ENCODE data around the gene CDC14B. TPM values are rescaled to one million over a fixed set of nuclear protein-coding genes. Genes with fewer than 3 reads are reported as not detected.

Gene CDC14B
- total RNA-seq, 1 donor from 2014 or later: 38.1 TPM

- Histone ChIP-seq H3K27me3 (no peaks in the 10 kb centered on the region), H2AFZ (replicated peaks) (no peak overlapping the region), H3F3A (ENCODE audit: low read depth) (no peaks in the 10 kb centered on the region), H3K9ac (no peak overlapping the region), H3K4me2 (no peak overlapping the region), H3K4me3 (no peak overlapping the region), H3K9me3 (ENCODE audit: low read depth) (no peaks in the 10 kb centered on the region), H3K79me2 (ENCODE audit: low read depth) (no peaks in the 10 kb centered on the region), H4K20me1 (ENCODE audit: low read depth) (no peaks in the 10 kb centered on the region), H3K4me1 (peaks cover 5% of the 10 kb centered on the region), H3K27ac (no peak overlapping the region), H3K36me3 (no peaks in the 10 kb centered on the region)
- no peak for TF ChIP-seq EZH2phosphoT487 (IDR thresholded peaks at IDR 0.05)
- TF ChIP-seq, protein P1, sequence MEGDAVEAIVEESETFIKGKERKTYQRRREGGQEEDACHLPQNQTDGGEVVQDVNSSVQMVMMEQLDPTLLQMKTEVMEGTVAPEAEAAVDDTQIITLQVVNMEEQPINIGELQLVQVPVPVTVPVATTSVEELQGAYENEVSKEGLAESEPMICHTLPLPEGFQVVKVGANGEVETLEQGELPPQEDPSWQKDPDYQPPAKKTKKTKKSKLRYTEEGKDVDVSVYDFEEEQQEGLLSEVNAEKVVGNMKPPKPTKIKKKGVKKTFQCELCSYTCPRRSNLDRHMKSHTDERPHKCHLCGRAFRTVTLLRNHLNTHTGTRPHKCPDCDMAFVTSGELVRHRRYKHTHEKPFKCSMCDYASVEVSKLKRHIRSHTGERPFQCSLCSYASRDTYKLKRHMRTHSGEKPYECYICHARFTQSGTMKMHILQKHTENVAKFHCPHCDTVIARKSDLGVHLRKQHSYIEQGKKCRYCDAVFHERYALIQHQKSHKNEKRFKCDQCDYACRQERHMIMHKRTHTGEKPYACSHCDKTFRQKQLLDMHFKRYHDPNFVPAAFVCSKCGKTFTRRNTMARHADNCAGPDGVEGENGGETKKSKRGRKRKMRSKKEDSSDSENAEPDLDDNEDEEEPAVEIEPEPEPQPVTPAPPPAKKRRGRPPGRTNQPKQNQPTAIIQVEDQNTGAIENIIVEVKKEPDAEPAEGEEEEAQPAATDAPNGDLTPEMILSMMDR (IDR thresholded peaks at IDR 0.05): no peak
- TF ChIP-seq EZH2 (IDR thresholded peaks at IDR 0.05): no peak
- H3K4me3 Mint-ChIP-seq: no peak overlapping the region
- no peaks in the 10 kb centered on the region for H3K9me3 Mint-ChIP-seq
- H3K36me3 Mint-ChIP-seq: peaks cover 13% of the 10 kb centered on the region
- H3K27ac Mint-ChIP-seq: peak overlapping the region; percentile 64
- peaks cover 9% of the 10 kb centered on the region for H3K4me1 Mint-ChIP-seq
- no peak for DNase-seq (ENCODE audit: low spot score)
- peaks cover 5% of the 10 kb centered on the region for H3K27me3 Mint-ChIP-seq (ENCODE audit: insufficient read depth, low read depth)
These were observed 126.6 kb downstream of the CDC14B start for GRCh38 chr9:96492993-96493531.

GRCh38 chr9:96491880-96492525 lies 127.6 kb downstream of the CDC14B start:
- H2AFZ ChIP-seq (replicated peaks): no peak overlapping the region
- H3K79me2 ChIP-seq (ENCODE audit: low read depth): no peaks in the 10 kb centered on the region
- Mint-ChIP-seq H3K27ac (peak overlapping the region; percentile 96), H3K27me3 (ENCODE audit: insufficient read depth, low read depth) (peaks cover 5% of the 10 kb centered on the region), H3K36me3 (peaks cover 16% of the 10 kb centered on the region), H3K9me3 (no peaks in the 10 kb centered on the region), H3K4me1 (peaks cover 9% of the 10 kb centered on the region), H3K4me3 (no peak overlapping the region)
- no peaks in the 10 kb centered on the region for H3K36me3 ChIP-seq
- no peaks in the 10 kb centered on the region for H3F3A ChIP-seq (ENCODE audit: low read depth)
- H4K20me1 ChIP-seq (ENCODE audit: low read depth): no peaks in the 10 kb centered on the region
- no peaks in the 10 kb centered on the region for H3K27me3 ChIP-seq
- H3K4me2 ChIP-seq: no peak overlapping the region
- H3K27ac ChIP-seq: no peak overlapping the region
- no peak for DNase-seq (ENCODE audit: low spot score)
- H3K9ac ChIP-seq: no peak overlapping the region
- peaks cover 5% of the 10 kb centered on the region for H3K4me1 ChIP-seq
- no peak for TF ChIP-seq EZH2phosphoT487 (IDR thresholded peaks at IDR 0.05)
- TF ChIP-seq, protein P1 (IDR thresholded peaks at IDR 0.05): no peak
- no peak for TF ChIP-seq EZH2 (IDR thresholded peaks at IDR 0.05)
- no peak overlapping the region for H3K4me3 ChIP-seq
- H3K9me3 ChIP-seq (ENCODE audit: low read depth): no peaks in the 10 kb centered on the region

DNA sequence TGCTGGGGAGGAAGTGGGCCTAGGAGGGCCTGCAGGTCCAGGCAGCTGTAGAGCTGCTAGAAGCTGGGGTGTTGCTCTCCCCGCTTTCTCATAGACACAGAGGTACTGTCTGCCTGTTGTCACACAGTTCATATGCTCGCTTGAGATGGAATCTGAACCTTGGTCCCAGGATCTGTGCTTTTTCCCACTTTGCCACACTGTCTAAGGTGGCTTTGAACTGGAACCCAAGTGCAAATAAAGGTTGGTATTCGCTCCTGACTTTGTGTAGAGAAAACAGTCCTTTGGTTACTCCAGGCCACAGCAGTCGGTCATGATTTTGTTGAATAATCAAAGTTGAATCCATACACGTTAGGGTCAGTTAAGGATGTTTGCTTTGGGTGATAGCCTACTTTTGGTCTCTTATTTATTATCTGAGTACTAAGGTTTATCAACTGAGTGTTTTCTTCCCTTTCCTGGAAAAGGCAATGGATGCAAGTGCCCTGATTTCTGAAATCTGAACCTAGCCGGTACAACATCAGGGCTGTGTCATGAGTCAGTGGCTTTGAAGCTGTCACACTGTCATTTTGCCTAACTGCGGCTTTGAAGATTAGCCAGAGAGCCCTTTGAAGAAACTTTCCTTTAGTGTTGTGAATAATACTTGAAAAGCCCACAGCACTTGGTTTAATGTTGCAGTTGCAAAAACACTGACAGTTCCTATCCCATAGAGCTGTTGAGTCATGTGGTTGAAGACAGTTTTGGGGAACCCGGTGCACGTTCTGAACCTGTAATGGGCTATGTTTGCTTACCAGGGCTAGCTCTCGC lies 128.4 kb downstream of the CDC14B start:
- H3K27ac ChIP-seq: no peak overlapping the region
- H3F3A ChIP-seq (ENCODE audit: low read depth): no peaks in the 10 kb centered on the region
- peaks cover 9% of the 10 kb centered on the region for H3K4me1 Mint-ChIP-seq
- TF ChIP-seq EZH2phosphoT487 (IDR thresholded peaks at IDR 0.05): no peak
- H3K27me3 Mint-ChIP-seq (ENCODE audit: insufficient read depth, low read depth): peaks cover 5% of the 10 kb centered on the region
- no peaks in the 10 kb centered on the region for H3K79me2 ChIP-seq (ENCODE audit: low read depth)
- H3K27ac Mint-ChIP-seq: peak overlapping the region; percentile 96
- no peaks in the 10 kb centered on the region for H3K9me3 ChIP-seq (ENCODE audit: low read depth)
- no peak overlapping the region for H3K4me2 ChIP-seq
- no peaks in the 10 kb centered on the region for H4K20me1 ChIP-seq (ENCODE audit: low read depth)
- no peak overlapping the region for H2AFZ ChIP-seq (replicated peaks)
- H3K4me3 Mint-ChIP-seq: no peak overlapping the region
- H3K9ac ChIP-seq: no peak overlapping the region
- no peak overlapping the region for H3K4me3 ChIP-seq
- H3K9me3 Mint-ChIP-seq: no peaks in the 10 kb centered on the region
- H3K36me3 ChIP-seq: no peaks in the 10 kb centered on the region
- no peaks in the 10 kb centered on the region for H3K27me3 ChIP-seq
- peaks cover 5% of the 10 kb centered on the region for H3K4me1 ChIP-seq
- no peak for DNase-seq (ENCODE audit: low spot score)
- peaks cover 16% of the 10 kb centered on the region for H3K36me3 Mint-ChIP-seq
